A549 (cell line): ENCODE data around the gene REG3G. TPM values are rescaled to one million over a fixed set of nuclear protein-coding genes. Genes with fewer than 3 reads are reported as not detected.

ENCODE experiments used
- ATAC-seq, 2 experiments: fragments of 200-7000 bp in 1 of 2; fragments of >200 bp in 1 of 2; cut with Nextera tagmentation in 1 of 2; cut with Tn5 transposase in 1 of 2; 3 replicates each; pipeline versions ENCODE4 v1.8.0 to v1.9.1; 2018 to 2020; ENCODE audit warnings: mild to moderate bottlenecking in 1 of 2, moderate library complexity in 1 of 2
- CTCF ChIA-PET: fragments of 300-600 bp; sonication (Branson Sonifier 250); formaldehyde crosslinking; extraction: SDS; loops from one replicate; lab custom pipeline; 2021; ENCODE audit warnings: antibody characterized with exemption, inconsistent platforms; lab: Yijun Ruan, JAX
- POLR2A ChIA-PET: fragments of 350-600 bp; formaldehyde crosslinking; extraction: SDS; loops from one replicate; lab custom pipeline; 2021; ENCODE audit warnings: antibody characterized with exemption, inconsistent platforms; lab: Yijun Ruan, JAX
- DNase-seq, 2 experiments: peaks; one replicate each; pipeline versions ENCODE4 v3.0.0 to v3.0.0-alpha.2; 2011 to 2016; ENCODE audit warnings: low read depth in 1 of 2, low spot score in 1 of 2
- FAIRE-seq: peaks from 2 replicates; lab custom pipeline; 2011; peaks lifted over from hg19 to GRCh38; lab: Jason Lieb, UNC
- H3K27ac ChIP-seq, 2 experiments: fragments of >200 bp; sonication (Bioruptor Twin); formaldehyde crosslinking; 3 replicates each; pipeline ENCODE4 v1.5.1; 2016 to 2017
- H3K4me1 ChIP-seq: fragments of >200 bp; sonication (Bioruptor Twin); formaldehyde crosslinking; 3 replicates; pipeline ENCODE4 v1.6.1; 2016
- H3K4me2 ChIP-seq: fragments of >200 bp; sonication (Bioruptor Twin); formaldehyde crosslinking; 3 replicates; pipeline ENCODE4 v1.6.1; 2016
- H3K4me3 ChIP-seq: fragments of >200 bp; sonication (Bioruptor Twin); formaldehyde crosslinking; 3 replicates; pipeline ENCODE4 v1.5.1; 2016
- H3K9me3 ChIP-seq: fragments of >200 bp; sonication (Bioruptor Twin); formaldehyde crosslinking; 3 replicates; pipeline ENCODE4 v1.6.1; 2016
- ATOH8 ChIP-seq: fragments of 250-450 bp; sonication (Bioruptor Pico); IDR thresholded peaks from 2 replicates; pipeline ENCODE4 v1.5.0; 2020; ENCODE audit warnings: low read depth, mild to moderate bottlenecking, moderate library complexity
- CBX8 ChIP-seq: fragments of 200-600 bp; sonication (generic); IDR thresholded peaks from 2 replicates; pipeline ENCODE4 v1.6.1; 2016
- EHMT2 ChIP-seq: fragments of 200-600 bp; sonication (generic); IDR thresholded peaks from 2 replicates; pipeline ENCODE4 v1.6.1; 2016; ENCODE audit warnings: antibody characterized with exemption, low read depth, mild to moderate bottlenecking, moderate library complexity
- EP300 ChIP-seq, 2 experiments: fragments of >200 bp; sonication (Bioruptor Twin); formaldehyde crosslinking; IDR thresholded peaks; 2 replicates in 1 of 2; 3 replicates in 1 of 2; pipeline ENCODE4 v1.6.1; 2016 to 2017
- ESRRA ChIP-seq: fragments of 150-350 bp; IDR thresholded peaks from 2 replicates; pipeline ENCODE4 v1.6.1; 2014; ENCODE audit warnings: mild to moderate bottlenecking, low read length, borderline replicate concordance
- GATA3 ChIP-seq: IDR thresholded peaks from 2 replicates; pipeline ENCODE4 v1.6.1; 2012; ENCODE audit warnings: borderline replicate concordance
- HOXB13 ChIP-seq: fragments of 250-450 bp; sonication (Bioruptor Pico); IDR thresholded peaks from 2 replicates; pipeline ENCODE4 v1.5.0; 2020; ENCODE audit warnings: low read depth, mild to moderate bottlenecking, moderate library complexity
- JUN ChIP-seq, 2 experiments: fragments of >200 bp; sonication (Bioruptor Twin); formaldehyde crosslinking; IDR thresholded peaks; 2 replicates in 1 of 2; 3 replicates in 1 of 2; pipeline ENCODE4 v1.6.1; 2016 to 2017
- NFE2L2 ChIP-seq: fragments of 150-350 bp; conservative IDR thresholded peaks from 2 replicates; pipeline ENCODE4 v1.6.1; 2014; ENCODE audit warnings: low read length
- NR3C1 ChIP-seq: fragments of >200 bp; sonication (Bioruptor Twin); formaldehyde crosslinking; IDR thresholded peaks from 3 replicates; pipeline ENCODE4 v1.6.1; 2017
- PBX3 ChIP-seq: IDR thresholded peaks from 2 replicates; pipeline ENCODE4 v1.6.1; 2012
- POLR2A ChIP-seq: IDR thresholded peaks from 2 replicates; pipeline ENCODE4 v1.6.1; 2012; ENCODE audit warnings: mild to moderate bottlenecking, low read length
- RAD21 ChIP-seq, 2 experiments: fragments of >200 bp in 1 of 2; sonication (Bioruptor Twin) in 1 of 2; formaldehyde crosslinking in 1 of 2; IDR thresholded peaks in 1 of 2; conservative IDR thresholded peaks in 1 of 2; 2 replicates in 1 of 2; 3 replicates in 1 of 2; pipeline ENCODE4 v1.6.1; 2012 to 2018; ENCODE audit warnings: inconsistent platforms in 1 of 2
- RARB ChIP-seq: fragments of 250-450 bp; sonication (Bioruptor Pico); IDR thresholded peaks from 2 replicates; pipeline ENCODE4 v1.8.0; 2021; ENCODE audit warnings: mild to moderate bottlenecking, moderate library complexity
- SMC3 ChIP-seq: fragments of >200 bp; sonication (Bioruptor Twin); formaldehyde crosslinking; IDR thresholded peaks from 3 replicates; pipeline ENCODE4 v1.6.1; 2018; ENCODE audit warnings: inconsistent platforms
- SREBF2 ChIP-seq: fragments of 450-650 bp; IDR thresholded peaks from 2 replicates; pipeline ENCODE4 v1.6.1; 2014; ENCODE audit warnings: mild to moderate bottlenecking, moderate library complexity
- TFCP2L1 ChIP-seq: fragments of 250-450 bp; sonication (Bioruptor Pico); IDR thresholded peaks from 2 replicates; pipeline ENCODE4 v1.5.0; 2021; ENCODE audit warnings: mild to moderate bottlenecking
- TP53 ChIP-seq: fragments of 250-450 bp; sonication (Bioruptor Pico); IDR thresholded peaks from 2 replicates; pipeline ENCODE4 v1.5.0; 2021; ENCODE audit warnings: mild to moderate bottlenecking, moderate library complexity
- ZC3H11A ChIP-seq: fragments of 450-650 bp; IDR thresholded peaks from 2 replicates; pipeline ENCODE4 v1.6.1; 2014; ENCODE audit warnings: antibody characterized with exemption, mild to moderate bottlenecking
- ZFP36 ChIP-seq: fragments of 450-650 bp; IDR thresholded peaks from 2 replicates; pipeline ENCODE4 v1.6.1; 2014; ENCODE audit warnings: borderline replicate concordance; ENCODE audit not compliant: partially characterized antibody
- ZNF302 ChIP-seq: fragments of 250-450 bp; sonication (Bioruptor Pico); IDR thresholded peaks from 2 replicates; pipeline ENCODE4 v1.9.0; 2021; ENCODE audit warnings: inconsistent platforms, mild to moderate bottlenecking, moderate library complexity
- ZSCAN20 ChIP-seq: fragments of 250-450 bp; sonication (Bioruptor Pico); IDR thresholded peaks from 2 replicates; pipeline ENCODE4 v1.8.0; 2022; ENCODE audit warnings: mild to moderate bottlenecking, moderate library complexity
- WGBS: methylation state at CpG from one replicate; pipeline ENCODE4 v1.1.6; 2017; ENCODE audit errors: missing lambda C conversion rate; 5-methylcytosine and 5-hydroxymethylcytosine counted together
- polyA plus RNA-seq, 4 experiments: library from polyadenylated mRNA; depleted of rRNA in 3 of 4; stranded (reverse); fragments of >200 nt; fragmentation: RNase III in 1 of 4; extraction: RNeasy Plus Mini Kit Qiagen cat#74134 plus additional on column Dnase treatment in 1 of 4; gene quantifications; 2 replicates in 3 of 4; 3 replicates in 1 of 4; pipeline ENCODE4 v1.2.3, GENCODE V29; 2011 to 2017
- TF ChIP-seq, protein P1 (sequence below): fragments of 250-450 bp; sonication (Bioruptor Pico); IDR thresholded peaks from 2 replicates; pipeline ENCODE4 v1.5.0; 2021; ENCODE audit warnings: mild to moderate bottlenecking, moderate library complexity, borderline replicate concordance

Gene REG3G
- polyA plus RNA-seq, 2 of the 4 experiments (the other 2 are of a cell fraction) = not detected

GRCh38 chr2:79000008-79000576 lies 25.4 kb upstream of the REG3G start:
- Histone ChIP-seq H3K4me2 (no peak overlapping the region), H3K4me1 (no peaks in the 10 kb centered on the region), H3K27ac (no peak overlapping the region), H3K4me3 (no peak overlapping the region), H3K9me3 (no peaks in the 10 kb centered on the region)
- CTCF ChIA-PET = interaction anchor here (1.7 kb wide), 1 partner anchor 10 kb away, joined by 6 read pairs; no protein-coding TSS in a partner anchor
- DNase-seq (no peak), FAIRE-seq (no peak), ATAC-seq (no peak)
- POLR2A ChIA-PET = no interaction called here
- TF ChIP-seq ZSCAN20 (CRISPR knock-in tag) (no peak), EP300 (IDR thresholded peaks at IDR 0.05) (no peak), RAD21 (conservative IDR thresholded peaks at IDR 0.05 in 1 of 2, IDR thresholded peaks at IDR 0.05 in 1 of 2) (no peak), NR3C1 (no peak), POLR2A (no peak), SMC3 (no peak), RARB (CRISPR knock-in tag) (no peak), JUN (IDR thresholded peaks at IDR 0.05) (no peak), ATOH8 (CRISPR knock-in tag) (no peak)
- TF ChIP-seq, protein P1, sequence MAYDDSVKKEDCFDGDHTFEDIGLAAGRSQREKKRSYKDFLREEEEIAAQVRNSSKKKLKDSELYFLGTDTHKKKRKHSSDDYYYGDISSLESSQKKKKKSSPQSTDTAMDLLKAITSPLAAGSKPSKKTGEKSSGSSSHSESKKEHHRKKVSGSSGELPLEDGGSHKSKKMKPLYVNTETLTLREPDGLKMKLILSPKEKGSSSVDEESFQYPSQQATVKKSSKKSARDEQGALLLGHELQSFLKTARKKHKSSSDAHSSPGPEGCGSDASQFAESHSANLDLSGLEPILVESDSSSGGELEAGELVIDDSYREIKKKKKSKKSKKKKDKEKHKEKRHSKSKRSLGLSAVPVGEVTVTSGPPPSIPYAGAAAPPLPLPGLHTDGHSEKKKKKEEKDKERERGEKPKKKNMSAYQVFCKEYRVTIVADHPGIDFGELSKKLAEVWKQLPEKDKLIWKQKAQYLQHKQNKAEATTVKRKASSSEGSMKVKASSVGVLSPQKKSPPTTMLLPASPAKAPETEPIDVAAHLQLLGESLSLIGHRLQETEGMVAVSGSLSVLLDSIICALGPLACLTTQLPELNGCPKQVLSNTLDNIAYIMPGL (CRISPR knock-in tag) = no peak
- 0% methylated on average over 4 of the region's 4 CpGs for WGBS

- POLR2A ChIA-PET = no interaction called here
- CTCF ChIA-PET = interaction anchor here (1.7 kb wide), 1 partner anchor 11 kb away, joined by 6 read pairs; no protein-coding TSS in a partner anchor
- 0% methylated on average over 1 of the region's 1 CpG for WGBS
Measured at GRCh38 chr2:79001285-79001684, 24.2 kb upstream of the REG3G start.

More at GRCh38 chr2:79001285-79001684, 24.2 kb upstream of the REG3G start:
- H3K27ac ChIP-seq = no peak overlapping the region
- ATAC-seq (no peak), FAIRE-seq (no peak), DNase-seq (no peak)
- no peak overlapping the region for H3K4me3 ChIP-seq
- no peak for TF ChIP-seq PBX3
- TF ChIP-seq EHMT2 = no peak
- no peak for TF ChIP-seq CBX8
- TF ChIP-seq ZC3H11A = no peak
- TF ChIP-seq GATA3 = no peak
- TF ChIP-seq ZNF302 (CRISPR knock-in tag) = no peak
- no peak for TF ChIP-seq TFCP2L1 (CRISPR knock-in tag)
- no peak for TF ChIP-seq RARB (CRISPR knock-in tag)
- no peak for TF ChIP-seq ZFP36
- TF ChIP-seq ATOH8 (CRISPR knock-in tag) = no peak
- no peak for TF ChIP-seq HOXB13 (CRISPR knock-in tag)
- TF ChIP-seq TP53 (CRISPR knock-in tag) = no peak
- TF ChIP-seq SREBF2 = no peak
- no peak for TF ChIP-seq NFE2L2
- no peak for TF ChIP-seq ESRRA
- no peaks in the 10 kb centered on the region for H3K4me1 ChIP-seq
- no peaks in the 10 kb centered on the region for H3K9me3 ChIP-seq
- H3K4me2 ChIP-seq = no peak overlapping the region
